Lower leg skin (tissue), 4 donors: ENCODE data around the gene TNS3. TPM values are rescaled to one million over a fixed set of nuclear protein-coding genes. Genes with fewer than 3 reads are reported as not detected.

Source experiments
- DNase-seq, 2 donors: peaks; one replicate each; pipeline ENCODE4 v3.0.0-alpha.2; 2019; ENCODE audit warnings: low spot score in 2 of 2
- H3K4me3 ChIP-seq: fragments of 200-600 bp; sonication (generic); 2 replicates; pipeline ENCODE4 v1.5.1; 2017; ENCODE audit warnings: mild to moderate bottlenecking, low read depth; ENCODE audit not compliant: poor library complexity, severe bottlenecking
- POLR2A ChIP-seq, 2 donors: fragments of 450-650 bp; IDR thresholded peaks; one replicate each; pipeline ENCODE4 v1.6.1; 2016 to 2017; ENCODE audit warnings: antibody characterized with exemption in 2 of 2, mild to moderate bottlenecking in 1 of 2, moderate library complexity in 1 of 2
- WGBS, 2 donors: methylation state at CpG; one replicate each; pipeline ENCODE4 v1.1.5; 2018; 5-methylcytosine and 5-hydroxymethylcytosine counted together
- intact Hi-C: fragments of 100-400 bp; cut with DNase I; formaldehyde crosslinking; loops from one replicate; pipeline ENCODE4 v1.15.0; 2023; ENCODE audit warnings: low total_unique reads
- total RNA-seq, 4 donors: library from RNA; depleted of rRNA; stranded (reverse); fragments of >200 nt; gene quantifications; one replicate each; pipeline ENCODE4 v1.1.0, GENCODE V29; 2016
- TF ChIP-seq, protein P1 (sequence below), 3 donors: fragments of 450-650 bp; IDR thresholded peaks; one replicate each; pipeline ENCODE4 v1.5.1; 2016; ENCODE audit warnings: antibody characterized with exemption in 3 of 3, mild to moderate bottlenecking in 3 of 3, moderate library complexity in 2 of 3

The TNS3 gene
- total RNA-seq, 4 donors from 2014 or later: 19.5 to 33.9 (median 25.5) TPM

DNA sequence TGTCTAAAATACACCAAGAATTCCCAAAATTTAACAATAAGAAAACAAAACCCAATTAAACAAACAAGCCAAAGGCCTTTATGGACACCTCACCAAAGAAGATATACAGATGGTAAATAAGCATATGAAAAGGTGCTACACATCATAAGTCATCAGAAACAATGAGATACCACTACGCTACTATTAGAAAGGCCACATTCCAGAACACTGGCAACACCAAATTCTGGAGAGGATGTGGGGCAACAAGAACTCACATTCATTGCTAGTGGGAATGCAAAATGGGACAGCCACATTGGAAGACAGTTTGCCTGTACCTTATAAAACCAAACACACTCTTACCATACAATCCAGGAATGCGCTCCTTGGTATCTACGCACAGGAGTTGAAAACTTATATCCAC lies 291.4 kb downstream of the TNS3 start:
- WGBS, 2 donors: 92 to 97% methylated on average over 3 of the region's 3 CpGs
- no peak for TF ChIP-seq POLR2A (IDR thresholded peaks at IDR 0.05)
- TF ChIP-seq, protein P1, sequence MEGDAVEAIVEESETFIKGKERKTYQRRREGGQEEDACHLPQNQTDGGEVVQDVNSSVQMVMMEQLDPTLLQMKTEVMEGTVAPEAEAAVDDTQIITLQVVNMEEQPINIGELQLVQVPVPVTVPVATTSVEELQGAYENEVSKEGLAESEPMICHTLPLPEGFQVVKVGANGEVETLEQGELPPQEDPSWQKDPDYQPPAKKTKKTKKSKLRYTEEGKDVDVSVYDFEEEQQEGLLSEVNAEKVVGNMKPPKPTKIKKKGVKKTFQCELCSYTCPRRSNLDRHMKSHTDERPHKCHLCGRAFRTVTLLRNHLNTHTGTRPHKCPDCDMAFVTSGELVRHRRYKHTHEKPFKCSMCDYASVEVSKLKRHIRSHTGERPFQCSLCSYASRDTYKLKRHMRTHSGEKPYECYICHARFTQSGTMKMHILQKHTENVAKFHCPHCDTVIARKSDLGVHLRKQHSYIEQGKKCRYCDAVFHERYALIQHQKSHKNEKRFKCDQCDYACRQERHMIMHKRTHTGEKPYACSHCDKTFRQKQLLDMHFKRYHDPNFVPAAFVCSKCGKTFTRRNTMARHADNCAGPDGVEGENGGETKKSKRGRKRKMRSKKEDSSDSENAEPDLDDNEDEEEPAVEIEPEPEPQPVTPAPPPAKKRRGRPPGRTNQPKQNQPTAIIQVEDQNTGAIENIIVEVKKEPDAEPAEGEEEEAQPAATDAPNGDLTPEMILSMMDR (IDR thresholded peaks at IDR 0.05): no peak
- DNase-seq: no peak
- intact Hi-C loops: no loop called here
- no peak overlapping the region for H3K4me3 ChIP-seq

DNA sequence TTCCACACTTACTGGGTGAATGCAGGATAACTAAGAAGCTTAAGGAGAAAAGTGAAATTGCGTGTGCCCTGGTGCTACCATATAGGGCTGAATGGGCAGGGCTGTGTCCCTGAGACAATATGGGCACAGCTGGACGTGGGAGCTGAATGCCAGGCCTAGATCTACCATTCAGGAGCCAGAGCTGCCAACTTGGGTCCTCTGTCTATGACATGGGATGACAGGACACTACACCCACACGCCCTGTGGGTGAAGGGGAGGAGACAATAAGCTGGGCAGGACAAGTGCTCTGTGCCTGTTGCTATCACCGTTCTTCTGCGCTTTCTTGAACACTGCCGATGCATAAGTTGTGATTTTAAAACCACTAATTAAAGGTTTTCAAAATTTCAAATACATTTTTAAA lies 293.9 kb downstream of the TNS3 start:
- WGBS, 2 donors: 91 to 96% methylated on average over 6 of the region's 6 CpGs
- no peak overlapping the region for H3K4me3 ChIP-seq
- intact Hi-C loops: loop anchor here (10.0 kb wide), 1 partner anchor 137 kb away; no protein-coding TSS in a partner anchor
- DNase-seq: peak in 1 of 2 donors; percentile 28
- no peak for TF ChIP-seq POLR2A (IDR thresholded peaks at IDR 0.05)
- TF ChIP-seq, protein P1 (IDR thresholded peaks at IDR 0.05): no peak

DNA sequence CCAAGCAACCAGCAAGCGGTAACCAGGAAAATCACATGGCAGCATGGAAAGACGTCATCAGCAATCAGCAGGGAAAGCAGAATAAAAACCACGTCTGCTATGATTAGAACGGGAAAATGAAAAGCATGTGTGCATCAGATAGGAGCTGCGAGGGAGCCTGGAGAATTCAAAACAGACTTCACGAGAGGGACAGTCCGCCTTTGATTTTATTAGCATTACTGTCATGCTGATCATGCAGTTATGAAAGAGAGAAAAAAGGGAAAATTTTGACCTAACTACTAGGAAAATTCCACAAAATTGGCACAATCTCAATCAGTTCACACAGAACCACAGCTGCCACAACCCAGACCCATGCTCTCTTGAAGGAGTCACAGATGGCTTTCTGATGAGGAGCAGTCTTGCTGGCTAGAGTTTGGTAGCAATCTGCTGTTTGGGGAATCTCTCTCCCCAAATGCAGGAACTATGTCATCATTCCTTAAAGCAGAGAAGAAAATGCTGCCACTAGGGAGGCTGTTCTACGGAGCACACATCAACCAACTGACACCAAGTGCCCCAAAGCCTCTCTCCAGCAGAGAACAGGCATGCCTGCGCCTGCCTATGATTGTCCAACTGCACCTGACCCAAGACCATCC lies 295.9 kb downstream of the TNS3 start:
- intact Hi-C loops: loop anchor here (10.0 kb wide), 1 partner anchor 139 kb away; no protein-coding TSS in a partner anchor
- H3K4me3 ChIP-seq: no peak overlapping the region
- WGBS, 2 donors: 56 to 57% methylated on average over 9 of the region's 9 CpGs
- DNase-seq: peak in 1 of 2 donors; percentile 81
- TF ChIP-seq POLR2A (IDR thresholded peaks at IDR 0.05): no peak
- TF ChIP-seq, protein P1 (IDR thresholded peaks at IDR 0.05): no peak

DNA sequence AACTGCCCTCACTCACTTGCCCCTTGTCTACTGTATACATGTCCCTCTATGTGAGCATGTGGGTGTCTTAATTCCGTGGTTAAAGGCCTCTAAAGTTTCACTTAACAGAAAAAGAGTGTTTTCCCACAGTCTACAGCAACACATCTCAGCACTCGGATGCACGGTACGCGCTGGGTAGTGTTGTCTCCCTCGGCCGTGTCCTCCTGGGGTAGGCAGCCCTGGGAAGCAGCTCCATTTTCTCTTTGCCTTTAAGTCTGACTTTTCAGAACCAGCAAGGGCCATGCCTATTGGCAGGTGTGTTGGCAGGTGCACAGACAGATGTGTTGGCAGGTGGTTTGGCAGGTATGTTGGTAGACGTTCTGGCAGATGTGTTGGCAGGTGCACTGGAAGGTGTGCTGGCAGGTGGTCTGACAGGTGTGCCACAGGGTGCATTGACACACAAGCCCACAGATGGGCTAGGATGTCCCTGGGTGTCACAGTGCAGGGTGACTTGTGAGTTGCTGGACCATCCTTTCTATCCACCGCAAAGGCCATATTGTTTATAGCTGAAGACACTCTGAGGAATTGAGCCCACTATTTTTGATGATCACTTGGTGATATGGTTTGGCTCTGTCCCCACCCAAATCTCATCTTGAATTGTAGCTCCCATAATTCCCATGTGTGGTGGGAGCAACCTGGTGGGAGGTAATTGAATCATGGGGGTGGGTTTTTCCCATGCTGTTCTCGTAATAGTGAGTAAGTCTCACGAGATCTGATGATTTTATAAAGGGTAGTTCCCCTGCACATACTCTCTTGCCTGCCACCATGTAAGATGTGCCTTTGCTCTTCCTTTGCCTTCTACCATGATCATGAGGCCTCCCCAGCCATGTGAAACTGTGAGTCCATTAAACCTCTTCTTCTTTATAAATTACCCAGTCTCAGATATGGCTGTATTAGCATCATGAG lies 296.9 kb downstream of the TNS3 start:
- H3K4me3 ChIP-seq: no peak overlapping the region
- TF ChIP-seq POLR2A (IDR thresholded peaks at IDR 0.05): no peak
- peak in 1 of 2 donors; percentile 65 for DNase-seq
- intact Hi-C loops: loop anchor here (10.0 kb wide), 1 partner anchor 140 kb away; no protein-coding TSS in a partner anchor
- WGBS, 2 donors: 95 to 96% methylated on average over 11 of the region's 11 CpGs

DNA sequence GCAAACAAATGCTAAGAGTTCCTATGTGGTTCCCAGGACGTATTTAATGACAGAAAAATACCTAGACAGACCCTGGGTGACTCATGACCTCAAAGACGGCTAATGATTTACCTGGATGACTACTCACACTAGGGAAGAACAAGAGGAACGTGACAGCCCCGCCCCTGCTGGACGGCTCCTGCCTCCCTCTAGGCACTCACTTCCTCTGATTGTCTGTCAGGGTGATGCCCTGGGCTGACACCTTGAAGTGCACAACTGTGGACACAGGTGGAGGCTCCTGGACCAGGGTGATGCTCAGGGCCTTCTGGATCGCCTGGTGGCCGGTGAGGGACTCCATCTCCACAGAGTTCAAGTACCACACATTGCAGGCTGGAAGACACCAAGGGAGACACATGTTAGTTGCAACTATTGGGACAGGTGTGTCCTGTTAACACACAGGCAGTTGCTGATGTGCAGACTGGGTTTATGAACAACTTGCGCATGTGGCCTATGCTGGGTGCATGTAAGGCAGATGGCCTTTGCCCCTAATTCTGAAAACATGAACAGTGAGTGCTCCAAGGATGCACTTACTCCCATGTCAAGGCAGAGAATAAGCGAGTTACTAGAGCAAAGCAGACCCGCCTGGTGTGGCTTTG lies 298.3 kb downstream of the TNS3 start:
- WGBS, 2 donors: 85 to 88% methylated on average over 10 of the region's 10 CpGs
- peak in 1 of 2 donors; percentile 40 for DNase-seq
- no peak overlapping the region for H3K4me3 ChIP-seq
- no peak for TF ChIP-seq POLR2A (IDR thresholded peaks at IDR 0.05)
- TF ChIP-seq, protein P1 (IDR thresholded peaks at IDR 0.05): no peak
- intact Hi-C loops: loop anchor here (10.0 kb wide), 1 partner anchor 141 kb away; no protein-coding TSS in a partner anchor
